ENCODE data around the gene INO80E. TPM values are rescaled to one million over a fixed set of nuclear protein-coding genes. Genes with fewer than 3 reads are reported as not detected.

Gene INO80E
- total RNA-seq, 1 donor from 2014 or later: 22.6 TPM

DNA sequence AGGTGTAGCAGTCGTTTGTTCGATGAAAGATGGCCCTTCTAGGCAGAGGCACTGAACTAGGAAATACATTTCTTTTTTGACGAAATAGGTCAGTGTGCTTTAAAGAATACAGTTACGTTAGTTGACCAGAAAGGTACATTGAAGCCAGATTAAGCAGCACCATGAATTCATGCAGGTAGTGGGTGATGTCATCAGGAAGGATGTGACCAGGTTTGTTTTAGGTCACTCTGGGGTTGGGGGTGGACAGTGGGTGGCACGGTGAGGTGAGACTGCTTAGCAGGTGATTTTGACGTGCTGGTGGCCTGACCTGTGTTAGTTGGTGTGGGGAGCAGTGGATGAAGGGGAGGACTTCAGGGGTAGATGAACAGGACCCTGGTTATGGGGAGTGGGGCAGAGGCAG is 3.6 kb downstream of the INO80E start:
- H3K36me3 ChIP-seq (ENCODE audit: control insufficient read depth, insufficient read depth, low read length): peaks cover 9% of the 10 kb centered on the region
- no peak for DNase-seq (ENCODE audit: low read depth)
- FAIRE-seq: no peak

DNA sequence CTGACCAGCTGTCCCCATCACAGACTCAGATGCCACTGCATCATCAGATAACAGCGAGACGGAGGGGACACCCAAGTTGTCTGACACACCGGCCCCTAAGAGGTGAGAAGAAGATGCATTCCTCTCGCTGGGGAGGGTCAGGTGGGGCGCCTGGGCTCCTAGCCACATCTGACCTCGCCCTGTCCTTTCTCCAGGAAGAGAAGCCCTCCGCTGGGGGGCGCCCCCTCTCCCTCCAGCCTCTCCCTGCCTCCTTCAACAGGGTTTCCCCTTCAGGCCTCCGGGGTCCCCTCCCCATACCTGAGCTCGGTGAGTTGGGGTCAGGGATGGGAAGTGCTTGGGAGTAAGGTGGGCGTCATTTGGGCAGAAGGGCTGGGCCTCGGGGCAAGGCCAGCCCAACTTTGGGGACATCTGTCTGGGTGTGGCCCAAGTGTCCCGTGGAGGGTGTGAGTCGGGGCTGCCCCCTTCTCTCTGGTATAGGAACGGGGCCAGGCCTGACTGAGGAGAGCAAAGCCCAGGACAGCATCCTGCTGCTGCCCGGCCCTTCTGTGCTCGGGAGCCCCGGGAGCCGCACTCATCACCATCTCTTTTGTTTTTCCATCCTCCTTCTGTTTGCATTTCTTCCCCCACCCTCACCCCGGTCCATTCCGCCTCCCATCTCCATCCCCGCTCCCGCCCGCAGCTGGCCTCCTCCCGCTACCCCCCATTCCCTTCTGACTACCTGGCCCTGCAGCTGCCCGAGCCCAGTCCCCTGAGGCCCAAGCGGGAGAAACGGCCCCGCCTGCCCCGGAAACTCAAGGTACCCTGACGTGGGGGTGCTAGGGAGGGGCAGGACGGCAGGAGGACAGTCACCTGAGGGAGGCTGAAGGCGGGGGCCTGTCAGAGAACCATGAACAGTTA is 4.9 kb downstream of the INO80E start:
- no peak for DNase-seq (ENCODE audit: low read depth)
- H3K4me3 ChIP-seq (ENCODE audit: low read depth, low read length): no peak overlapping the region
- no peaks in the 10 kb centered on the region for H3K27me3 ChIP-seq (ENCODE audit: control insufficient read depth, insufficient read depth, low read length)
- FAIRE-seq: no peak
- H3K36me3 ChIP-seq (ENCODE audit: control insufficient read depth, insufficient read depth, low read length): peaks cover 9% of the 10 kb centered on the region
- TF ChIP-seq, protein P1, sequence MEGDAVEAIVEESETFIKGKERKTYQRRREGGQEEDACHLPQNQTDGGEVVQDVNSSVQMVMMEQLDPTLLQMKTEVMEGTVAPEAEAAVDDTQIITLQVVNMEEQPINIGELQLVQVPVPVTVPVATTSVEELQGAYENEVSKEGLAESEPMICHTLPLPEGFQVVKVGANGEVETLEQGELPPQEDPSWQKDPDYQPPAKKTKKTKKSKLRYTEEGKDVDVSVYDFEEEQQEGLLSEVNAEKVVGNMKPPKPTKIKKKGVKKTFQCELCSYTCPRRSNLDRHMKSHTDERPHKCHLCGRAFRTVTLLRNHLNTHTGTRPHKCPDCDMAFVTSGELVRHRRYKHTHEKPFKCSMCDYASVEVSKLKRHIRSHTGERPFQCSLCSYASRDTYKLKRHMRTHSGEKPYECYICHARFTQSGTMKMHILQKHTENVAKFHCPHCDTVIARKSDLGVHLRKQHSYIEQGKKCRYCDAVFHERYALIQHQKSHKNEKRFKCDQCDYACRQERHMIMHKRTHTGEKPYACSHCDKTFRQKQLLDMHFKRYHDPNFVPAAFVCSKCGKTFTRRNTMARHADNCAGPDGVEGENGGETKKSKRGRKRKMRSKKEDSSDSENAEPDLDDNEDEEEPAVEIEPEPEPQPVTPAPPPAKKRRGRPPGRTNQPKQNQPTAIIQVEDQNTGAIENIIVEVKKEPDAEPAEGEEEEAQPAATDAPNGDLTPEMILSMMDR (IDR thresholded peaks at IDR 0.05; ENCODE audit: insufficient read depth, low read length, severe bottlenecking): no peak

More for the DNA sequence above, 3.6 kb downstream of the INO80E start:
- Histone ChIP-seq H3K4me3 (ENCODE audit: low read depth, low read length) (no peak overlapping the region), H3K27me3 (ENCODE audit: control insufficient read depth, insufficient read depth, low read length) (no peaks in the 10 kb centered on the region)
- TF ChIP-seq, protein P1 (IDR thresholded peaks at IDR 0.05; ENCODE audit: insufficient read depth, low read length, severe bottlenecking): no peak

DNA sequence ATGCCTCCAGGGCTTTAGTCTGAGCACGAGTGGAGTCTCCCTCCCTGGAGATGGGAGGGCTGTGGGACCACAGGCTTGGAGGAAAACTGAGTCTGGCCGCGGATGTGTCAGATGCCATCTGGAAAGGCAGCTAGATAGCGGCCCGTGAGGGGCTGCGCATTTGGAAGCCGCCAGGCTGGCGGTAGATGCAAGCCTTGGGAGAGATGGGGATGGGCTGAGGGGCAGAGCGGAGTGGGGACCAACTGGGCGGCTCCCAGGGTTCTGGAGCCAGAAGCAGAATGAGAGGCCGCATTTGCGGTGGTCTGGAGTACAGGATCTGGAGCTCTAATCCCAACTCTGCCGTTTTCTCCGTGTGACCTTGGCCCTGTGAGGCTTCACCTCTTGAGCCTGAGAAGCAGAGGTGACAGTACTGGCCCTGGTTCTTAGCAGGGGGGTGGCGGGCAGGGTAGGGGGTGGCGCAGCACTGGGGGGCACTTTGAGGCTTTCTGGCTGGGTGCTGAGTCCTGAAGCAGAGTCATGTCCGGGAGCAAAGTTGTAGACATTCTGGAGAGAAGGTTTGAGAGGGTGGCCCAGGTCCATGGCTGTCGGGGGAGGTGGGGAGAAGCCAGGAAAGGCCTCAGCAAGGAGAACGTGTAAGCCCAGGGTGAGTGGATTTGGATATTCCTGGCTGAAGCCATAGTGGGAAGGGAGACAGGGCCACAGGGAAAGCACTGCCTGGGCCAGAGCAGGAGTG is 6.7 kb downstream of the INO80E start:
- H3K27me3 ChIP-seq (ENCODE audit: control insufficient read depth, insufficient read depth, low read length): no peaks in the 10 kb centered on the region
- no peak for DNase-seq (ENCODE audit: low read depth)
- H3K36me3 ChIP-seq (ENCODE audit: control insufficient read depth, insufficient read depth, low read length): peaks cover 9% of the 10 kb centered on the region
- FAIRE-seq: no peak
- no peak overlapping the region for H3K4me3 ChIP-seq (ENCODE audit: low read depth, low read length)
- TF ChIP-seq, protein P1 (IDR thresholded peaks at IDR 0.05; ENCODE audit: insufficient read depth, low read length, severe bottlenecking): no peak

DNA sequence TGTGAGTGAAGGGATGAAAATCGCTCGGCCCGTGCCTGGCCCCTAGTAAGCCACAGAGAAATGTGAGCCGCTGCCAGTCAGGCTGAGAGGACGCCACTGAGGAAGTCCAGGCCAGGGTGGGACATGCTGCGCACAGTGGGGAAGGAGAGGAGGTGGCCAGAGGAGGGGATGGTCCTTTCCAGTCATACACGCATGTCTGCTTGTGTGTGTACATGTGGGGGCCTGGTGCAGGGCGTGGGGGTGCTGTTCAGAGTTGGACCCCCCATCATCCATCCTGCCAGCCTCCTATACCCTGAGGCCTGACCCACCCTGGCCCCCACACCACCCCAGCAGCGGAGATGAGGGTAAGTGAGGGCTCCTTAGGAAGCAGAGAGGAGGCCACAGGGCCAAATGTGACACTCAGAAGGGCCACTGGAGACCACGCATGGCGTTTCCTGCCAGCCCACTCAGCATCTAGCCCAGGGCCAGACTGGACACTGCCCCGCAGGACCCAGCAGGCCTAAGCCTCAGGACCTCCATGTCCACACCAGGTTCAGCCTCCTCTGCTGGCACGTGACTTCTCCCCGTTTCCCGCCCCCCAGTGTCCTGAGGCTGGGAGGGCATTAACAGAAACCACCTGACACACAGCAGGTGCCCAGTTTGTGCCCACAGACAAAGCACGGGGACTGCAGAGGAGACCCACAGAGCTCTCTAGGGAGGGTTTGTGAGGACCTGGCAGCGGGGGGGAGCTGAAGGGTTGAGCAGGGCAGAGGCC is 7.8 kb downstream of the INO80E start:
- TF ChIP-seq, protein P1 (IDR thresholded peaks at IDR 0.05; ENCODE audit: insufficient read depth, low read length, severe bottlenecking): no peak
- Histone ChIP-seq H3K36me3 (ENCODE audit: control insufficient read depth, insufficient read depth, low read length) (peaks cover 9% of the 10 kb centered on the region), H3K27me3 (ENCODE audit: control insufficient read depth, insufficient read depth, low read length) (no peaks in the 10 kb centered on the region), H3K4me3 (ENCODE audit: low read depth, low read length) (no peak overlapping the region)
- FAIRE-seq (no peak), DNase-seq (ENCODE audit: low read depth) (no peak)

DNA sequence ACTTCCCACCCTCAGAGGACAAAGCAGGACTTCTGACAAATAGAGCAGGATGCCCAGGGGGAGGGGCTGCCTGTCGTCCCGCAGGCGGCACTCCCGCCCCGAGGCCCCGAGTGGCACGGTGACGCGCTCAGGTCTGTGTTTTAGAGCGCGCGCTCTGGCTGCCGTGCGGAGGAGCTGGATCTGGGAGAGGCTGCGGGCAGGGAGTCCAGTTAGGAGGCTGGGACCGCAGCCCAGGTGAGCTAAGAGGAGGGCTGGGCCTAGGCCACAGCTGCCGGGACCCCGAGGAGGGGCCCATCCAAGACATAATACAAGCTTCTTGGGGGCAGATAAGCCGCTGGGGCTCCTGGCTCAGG is 8.4 kb downstream of the INO80E start:
- TF ChIP-seq, protein P1 (IDR thresholded peaks at IDR 0.05; ENCODE audit: insufficient read depth, low read length, severe bottlenecking): no peak
- peaks cover 2% of the 10 kb centered on the region for H3K27me3 ChIP-seq (ENCODE audit: control insufficient read depth, insufficient read depth, low read length)
- FAIRE-seq (no peak), DNase-seq (ENCODE audit: low read depth) (no peak)
- H3K4me3 ChIP-seq (ENCODE audit: low read depth, low read length): no peak overlapping the region
- H3K36me3 ChIP-seq (ENCODE audit: control insufficient read depth, insufficient read depth, low read length): peaks cover 9% of the 10 kb centered on the region
